GM12892 (cell line): ENCODE measurements around the gene TUBB6.

Source experiments
- DNase-seq: peaks from one replicate; pipeline ENCODE4 v3.0.0; 2011; ENCODE audit not compliant: insufficient read length
- FAIRE-seq: peaks from 2 replicates; lab custom pipeline; 2011; peaks lifted over from hg19 to GRCh38; lab: Jason Lieb, UNC
- POLR2A ChIP-seq: IDR thresholded peaks from 2 replicates; pipeline ENCODE4 v1.6.1; 2011; ENCODE audit warnings: low read depth, low read length, control low read depth
- POLR2AphosphoS5 ChIP-seq: IDR thresholded peaks from 2 replicates; pipeline ENCODE4 v1.6.1; 2011; ENCODE audit warnings: low read depth, low read length, control low read depth
- TAF1 ChIP-seq: IDR thresholded peaks from 2 replicates; pipeline ENCODE4 v1.6.1; 2011; ENCODE audit warnings: low read depth, mild to moderate bottlenecking, control low read depth, low read length, borderline replicate concordance

Gene TUBB6

GRCh38 chr18:12347895-12348294 is 39.9 kb downstream of the TUBB6 start:
- no peak for TF ChIP-seq TAF1
- TF ChIP-seq POLR2AphosphoS5: no peak
- TF ChIP-seq POLR2A: no peak
- FAIRE-seq: no peak
- DNase-seq: no peak

- DNase-seq (no peak), FAIRE-seq (no peak)
- TF ChIP-seq POLR2A (no peak), POLR2AphosphoS5 (no peak), TAF1 (no peak)
Observed at GRCh38 chr18:12352188-12352587, 44.1 kb downstream of the TUBB6 start.

- TF ChIP-seq POLR2AphosphoS5 (no peak), POLR2A (no peak), TAF1 (no peak)
- no peak for DNase-seq
- no peak for FAIRE-seq
Observed at GRCh38 chr18:12359515-12359927, 51.5 kb downstream of the TUBB6 start.

- TF ChIP-seq TAF1: no peak
- no peak for TF ChIP-seq POLR2AphosphoS5
- no peak for TF ChIP-seq POLR2A
- DNase-seq: no peak
- FAIRE-seq: no peak
Observed at GRCh38 chr18:12361770-12362378, 53.8 kb downstream of the TUBB6 start.

- no peak for FAIRE-seq
- no peak for DNase-seq
- TF ChIP-seq POLR2AphosphoS5: no peak
- TF ChIP-seq POLR2A: no peak
Observed at GRCh38 chr18:12362473-12363174, 54.6 kb downstream of the TUBB6 start.

DNA sequence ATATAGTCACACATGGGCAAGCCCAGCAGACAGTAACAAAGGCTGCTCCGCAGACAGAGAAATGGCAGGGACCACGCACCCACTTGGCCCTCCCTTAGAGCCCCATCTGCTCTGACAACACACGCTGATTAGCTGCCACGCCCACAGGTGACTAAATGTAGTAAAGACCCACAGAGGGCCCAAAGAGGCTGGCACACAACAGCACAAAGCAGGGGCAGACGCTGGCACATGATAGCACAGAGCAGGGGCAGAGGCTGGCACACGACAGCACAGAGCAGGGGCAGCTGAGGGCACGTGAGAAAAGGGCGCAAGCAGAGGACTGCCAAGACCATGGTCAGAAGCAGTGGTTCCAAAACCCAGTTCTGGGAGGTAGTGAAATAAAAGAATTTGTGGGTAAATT is 58.3 kb downstream of the TUBB6 start:
- TF ChIP-seq POLR2A (no peak), POLR2AphosphoS5 (no peak), TAF1 (no peak)
- FAIRE-seq (no peak), DNase-seq (no peak)

- TF ChIP-seq TAF1 (no peak), POLR2AphosphoS5 (no peak), POLR2A (no peak)
- no peak for FAIRE-seq
Observed at GRCh38 chr18:12366784-12367183, 58.7 kb downstream of the TUBB6 start.

DNA sequence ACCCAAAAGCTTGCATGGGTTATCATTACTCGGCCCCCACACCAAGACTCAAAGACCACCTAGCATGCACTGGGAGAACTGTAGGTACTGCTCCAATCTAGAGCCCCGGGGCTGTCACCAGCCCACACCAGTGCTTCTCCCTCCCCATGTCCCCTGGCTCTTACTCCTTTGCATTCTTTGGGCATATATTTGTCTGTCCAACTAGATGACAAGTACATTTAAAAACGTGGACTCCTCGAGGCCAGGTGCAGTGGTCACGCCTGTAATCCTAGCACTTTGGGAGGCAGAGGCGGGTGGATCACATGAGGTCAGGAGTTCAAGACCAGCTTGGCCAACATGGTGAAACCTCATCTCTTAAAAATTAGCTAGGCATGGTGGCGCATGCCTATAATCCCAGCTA is 61.2 kb downstream of the TUBB6 start:
- no peak for FAIRE-seq
- no peak for TF ChIP-seq POLR2AphosphoS5
- TF ChIP-seq POLR2A: no peak
- TF ChIP-seq TAF1: no peak
- no peak for DNase-seq

More at GRCh38 chr18:12366784-12367183, 58.7 kb downstream of the TUBB6 start:
- DNase-seq: no peak

DNA sequence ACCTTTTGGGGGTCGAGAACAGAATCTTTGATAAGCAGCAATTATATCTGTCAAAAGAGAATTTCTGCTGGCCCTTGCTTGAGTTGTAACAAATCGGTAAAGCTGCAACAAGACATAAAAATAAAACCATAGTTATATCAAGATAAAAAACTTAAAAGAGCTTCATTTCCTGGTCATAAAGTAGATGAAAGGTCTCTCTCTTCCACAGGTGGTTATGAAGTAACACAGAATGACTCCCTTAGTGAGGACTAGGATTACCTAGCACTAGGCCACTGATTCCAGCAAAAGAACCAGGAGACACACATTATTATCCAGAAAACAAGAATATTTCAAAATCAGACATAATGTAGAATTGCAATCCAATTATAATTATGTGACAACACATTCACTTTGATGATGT is 63.5 kb downstream of the TUBB6 start:
- TF ChIP-seq POLR2AphosphoS5 (no peak), TAF1 (no peak), POLR2A (no peak)
- FAIRE-seq: no peak

DNA sequence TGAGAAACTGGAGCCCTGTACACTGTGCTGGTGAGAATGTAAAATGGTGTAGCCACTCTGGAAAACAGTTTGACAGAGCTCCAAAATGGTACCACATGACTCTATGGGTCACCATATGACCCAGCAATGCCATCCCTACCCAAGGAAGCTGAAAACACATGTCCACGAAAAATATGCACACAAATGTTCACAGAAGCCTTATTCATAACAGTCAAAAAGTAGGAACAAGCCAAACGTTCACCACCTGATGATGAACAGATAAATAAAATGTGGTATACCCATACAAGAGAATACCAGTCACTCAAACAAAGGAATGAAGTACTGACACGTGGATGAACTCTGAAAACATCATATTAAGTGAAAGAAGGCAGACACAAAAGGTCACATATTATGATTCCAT is 64.4 kb downstream of the TUBB6 start:
- TF ChIP-seq POLR2AphosphoS5: no peak
- TF ChIP-seq POLR2A: no peak
- no peak for TF ChIP-seq TAF1
- no peak for DNase-seq
- FAIRE-seq: no peak

More for the DNA sequence above, 63.5 kb downstream of the TUBB6 start:
- DNase-seq: no peak

DNA sequence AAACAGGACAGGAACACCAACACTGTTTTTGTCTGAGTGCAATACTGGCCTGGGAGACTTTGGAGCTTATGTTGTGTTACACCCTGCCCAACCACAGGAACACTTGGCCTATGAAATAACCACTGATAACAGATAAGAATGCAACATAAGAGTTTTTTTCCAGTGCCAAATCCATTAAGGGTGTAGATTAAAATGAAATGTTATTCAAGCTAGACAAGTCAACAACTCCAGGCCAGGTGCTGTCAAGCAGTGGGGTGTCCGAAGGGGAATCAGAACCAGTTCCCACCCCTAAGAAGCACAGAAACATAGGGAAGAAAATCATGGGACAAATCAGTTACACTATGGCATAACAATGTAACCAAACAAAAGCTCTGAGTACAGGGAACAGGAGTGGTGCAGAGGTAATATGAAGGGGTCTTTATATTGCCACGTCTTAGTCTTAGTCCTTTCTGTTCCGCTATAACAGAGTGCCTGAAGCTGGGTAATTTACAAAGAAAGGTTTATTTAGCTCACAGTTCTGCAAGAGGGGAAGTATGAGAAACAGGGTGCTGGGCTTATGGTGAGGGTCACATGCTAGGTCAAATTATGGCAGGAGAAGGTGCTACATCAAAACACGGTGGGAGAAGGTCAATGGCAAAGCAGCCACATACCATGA is 65.2 kb downstream of the TUBB6 start:
- no peak for DNase-seq
- no peak for TF ChIP-seq TAF1
- TF ChIP-seq POLR2A: no peak
- TF ChIP-seq POLR2AphosphoS5: no peak
- no peak for FAIRE-seq

DNA sequence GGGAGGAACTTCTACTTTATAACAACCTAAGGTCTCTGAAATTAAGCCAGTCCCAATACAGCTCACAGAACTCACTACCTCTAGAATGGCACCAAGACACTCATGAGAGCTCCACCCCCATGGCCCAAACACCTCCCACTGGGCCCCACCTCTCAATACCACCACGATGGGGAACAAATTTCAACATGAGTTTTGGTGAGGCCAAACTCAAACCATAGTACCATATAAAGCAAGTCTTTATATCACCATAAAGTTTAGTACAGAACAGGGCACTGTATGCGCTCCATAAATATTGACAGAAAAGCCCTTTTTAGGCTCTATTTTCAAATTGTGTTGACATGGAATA is 65.7 kb downstream of the TUBB6 start:
- no peak for FAIRE-seq
- no peak for TF ChIP-seq POLR2A

GRCh38 chr18:12374401-12374800 is 66.4 kb downstream of the TUBB6 start:
- DNase-seq (no peak), FAIRE-seq (no peak)
- TF ChIP-seq POLR2A (no peak), TAF1 (no peak), POLR2AphosphoS5 (no peak)

More for the DNA sequence above, 65.7 kb downstream of the TUBB6 start:
- no peak for DNase-seq
